ENCODE data around the gene XPO4.

The XPO4 gene

DNA sequence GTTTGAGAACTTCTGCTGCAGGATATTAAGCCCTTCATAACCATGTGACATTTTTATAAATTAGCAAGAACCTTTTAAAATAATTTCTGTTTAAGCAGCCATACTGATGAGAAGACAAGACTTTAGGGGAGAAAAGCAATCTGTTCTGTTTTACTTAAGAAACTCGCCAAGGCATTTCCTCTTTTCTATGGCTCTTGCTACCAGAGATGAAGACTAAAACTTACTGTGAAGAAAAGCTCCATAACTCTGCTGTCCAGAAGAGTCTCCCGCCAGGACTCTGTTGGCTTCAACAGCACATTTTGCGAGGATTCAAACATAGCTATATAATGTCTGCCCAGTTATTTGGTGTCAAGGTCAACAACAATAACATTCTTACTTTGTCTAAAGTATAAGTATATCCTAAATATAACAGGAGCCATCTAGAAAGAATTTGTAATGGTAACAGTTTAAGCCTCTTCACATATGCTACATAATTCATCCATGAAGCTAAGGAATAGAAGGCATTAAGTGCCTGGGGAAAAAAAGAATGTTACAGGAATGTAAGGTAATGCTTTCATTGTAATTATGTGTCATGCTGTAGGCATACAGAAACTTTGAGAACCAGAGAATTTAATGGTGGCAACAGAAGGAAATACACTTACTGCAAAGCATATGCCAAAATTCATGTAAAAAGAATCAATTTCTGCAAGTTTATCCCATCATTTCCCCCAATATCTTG lies 75.5 kb downstream of the XPO4 start:
- Histone ChIP-seq H4K20me1 (ENCODE audit: insufficient read depth, low read length) (no peaks in the 10 kb centered on the region), H3K4me1 (ENCODE audit: low read length) (peaks cover 8% of the 10 kb centered on the region), H3K4me2 (ENCODE audit: low read length) (no peak overlapping the region), H3K4me3 (ENCODE audit: low read length) (no peak overlapping the region), H3K79me2 (ENCODE audit: low read length) (peaks cover 10% of the 10 kb centered on the region), H3K36me3 (replicated peaks; ENCODE audit: low read depth, low read length) (peaks cover 11% of the 10 kb centered on the region), H3K27me3 (ENCODE audit: low read depth, low read length) (no peaks in the 10 kb centered on the region), H3K27ac (ENCODE audit: low read length) (no peak overlapping the region), H3K9me3 (ENCODE audit: insufficient read depth, low read length) (no peaks in the 10 kb centered on the region), H3K9ac (ENCODE audit: low read length) (no peak overlapping the region), H2AFZ (ENCODE audit: low read depth, low read length) (no peak overlapping the region)
- TF ChIP-seq, protein P1, sequence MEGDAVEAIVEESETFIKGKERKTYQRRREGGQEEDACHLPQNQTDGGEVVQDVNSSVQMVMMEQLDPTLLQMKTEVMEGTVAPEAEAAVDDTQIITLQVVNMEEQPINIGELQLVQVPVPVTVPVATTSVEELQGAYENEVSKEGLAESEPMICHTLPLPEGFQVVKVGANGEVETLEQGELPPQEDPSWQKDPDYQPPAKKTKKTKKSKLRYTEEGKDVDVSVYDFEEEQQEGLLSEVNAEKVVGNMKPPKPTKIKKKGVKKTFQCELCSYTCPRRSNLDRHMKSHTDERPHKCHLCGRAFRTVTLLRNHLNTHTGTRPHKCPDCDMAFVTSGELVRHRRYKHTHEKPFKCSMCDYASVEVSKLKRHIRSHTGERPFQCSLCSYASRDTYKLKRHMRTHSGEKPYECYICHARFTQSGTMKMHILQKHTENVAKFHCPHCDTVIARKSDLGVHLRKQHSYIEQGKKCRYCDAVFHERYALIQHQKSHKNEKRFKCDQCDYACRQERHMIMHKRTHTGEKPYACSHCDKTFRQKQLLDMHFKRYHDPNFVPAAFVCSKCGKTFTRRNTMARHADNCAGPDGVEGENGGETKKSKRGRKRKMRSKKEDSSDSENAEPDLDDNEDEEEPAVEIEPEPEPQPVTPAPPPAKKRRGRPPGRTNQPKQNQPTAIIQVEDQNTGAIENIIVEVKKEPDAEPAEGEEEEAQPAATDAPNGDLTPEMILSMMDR (IDR thresholded peaks at IDR 0.05; ENCODE audit: low read depth, low read length) = no peak
- no peak for TF ChIP-seq EZH2phosphoT487 (IDR thresholded peaks at IDR 0.05; ENCODE audit: low read depth)

DNA sequence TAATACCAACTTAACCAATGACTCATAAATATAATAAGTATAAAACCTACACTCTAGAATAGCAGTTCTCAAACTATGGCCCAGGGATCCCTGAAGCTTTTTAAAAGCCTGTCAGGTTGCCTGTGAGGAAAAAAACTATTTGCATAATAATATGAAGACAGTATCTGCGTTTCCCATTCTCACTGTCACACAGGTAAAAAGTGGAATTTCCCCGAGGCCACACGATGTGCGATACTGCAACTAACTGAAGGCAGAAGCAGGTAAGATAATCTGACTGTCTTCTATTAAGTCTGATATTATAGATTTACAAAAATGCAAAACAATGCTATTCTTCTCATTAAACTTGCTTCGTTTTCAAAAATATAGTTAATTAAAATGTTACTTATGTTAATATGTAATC lies 76.2 kb downstream of the XPO4 start:
- Histone ChIP-seq H2AFZ (ENCODE audit: low read depth, low read length) (no peak overlapping the region), H3K27me3 (ENCODE audit: low read depth, low read length) (no peaks in the 10 kb centered on the region), H3K4me3 (ENCODE audit: low read length) (no peak overlapping the region), H3K9me3 (ENCODE audit: insufficient read depth, low read length) (no peaks in the 10 kb centered on the region), H4K20me1 (ENCODE audit: insufficient read depth, low read length) (no peaks in the 10 kb centered on the region), H3K9ac (ENCODE audit: low read length) (no peak overlapping the region), H3K36me3 (replicated peaks; ENCODE audit: low read depth, low read length) (peaks cover 14% of the 10 kb centered on the region), H3K4me2 (ENCODE audit: low read length) (no peak overlapping the region), H3K4me1 (ENCODE audit: low read length) (peaks cover 8% of the 10 kb centered on the region), H3K27ac (ENCODE audit: low read length) (no peak overlapping the region), H3K79me2 (ENCODE audit: low read length) (peaks cover 5% of the 10 kb centered on the region; the same call in 1 of the 2 replicates)
- TF ChIP-seq, protein P1 (IDR thresholded peaks at IDR 0.05; ENCODE audit: low read depth, low read length) = no peak
- TF ChIP-seq EZH2phosphoT487 (IDR thresholded peaks at IDR 0.05; ENCODE audit: low read depth) = no peak

DNA sequence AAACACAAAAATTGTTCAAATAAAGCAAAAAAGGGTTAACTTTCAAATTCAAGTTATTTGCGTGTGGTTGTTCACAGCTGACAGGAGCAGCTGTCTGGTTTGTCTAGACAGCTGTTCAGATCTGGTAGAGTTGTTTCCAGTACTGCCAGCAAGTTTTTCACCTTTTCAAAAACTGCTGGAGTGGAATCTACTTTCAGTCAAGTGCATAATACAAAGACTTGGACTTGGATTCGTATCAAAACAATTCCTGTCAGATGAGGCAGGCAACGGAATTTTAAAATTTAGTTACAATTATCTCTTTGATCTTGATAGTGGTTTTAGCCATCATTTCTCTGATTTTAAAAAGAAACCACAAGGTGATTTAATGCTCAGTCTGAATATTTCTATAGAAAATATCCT lies 77.1 kb downstream of the XPO4 start:
- Histone ChIP-seq H3K27ac (ENCODE audit: low read length) (no peak overlapping the region), H3K4me3 (ENCODE audit: low read length) (no peak overlapping the region), H3K79me2 (ENCODE audit: low read length) (peaks cover 5% of the 10 kb centered on the region; the same call in 1 of the 2 replicates), H3K4me2 (ENCODE audit: low read length) (no peak overlapping the region), H3K9ac (ENCODE audit: low read length) (no peak overlapping the region), H3K9me3 (ENCODE audit: insufficient read depth, low read length) (no peaks in the 10 kb centered on the region), H3K4me1 (ENCODE audit: low read length) (peaks cover 8% of the 10 kb centered on the region), H3K36me3 (replicated peaks; ENCODE audit: low read depth, low read length) (peaks cover 22% of the 10 kb centered on the region), H3K27me3 (ENCODE audit: low read depth, low read length) (no peaks in the 10 kb centered on the region), H4K20me1 (ENCODE audit: insufficient read depth, low read length) (0 out of 2 replicates have a peak, but pooled peaks cover 4% of the 10 kb centered on the region), H2AFZ (ENCODE audit: low read depth, low read length) (no peak overlapping the region)
- TF ChIP-seq, protein P1 (IDR thresholded peaks at IDR 0.05; ENCODE audit: low read depth, low read length) = no peak
- no peak for TF ChIP-seq EZH2phosphoT487 (IDR thresholded peaks at IDR 0.05; ENCODE audit: low read depth)

DNA sequence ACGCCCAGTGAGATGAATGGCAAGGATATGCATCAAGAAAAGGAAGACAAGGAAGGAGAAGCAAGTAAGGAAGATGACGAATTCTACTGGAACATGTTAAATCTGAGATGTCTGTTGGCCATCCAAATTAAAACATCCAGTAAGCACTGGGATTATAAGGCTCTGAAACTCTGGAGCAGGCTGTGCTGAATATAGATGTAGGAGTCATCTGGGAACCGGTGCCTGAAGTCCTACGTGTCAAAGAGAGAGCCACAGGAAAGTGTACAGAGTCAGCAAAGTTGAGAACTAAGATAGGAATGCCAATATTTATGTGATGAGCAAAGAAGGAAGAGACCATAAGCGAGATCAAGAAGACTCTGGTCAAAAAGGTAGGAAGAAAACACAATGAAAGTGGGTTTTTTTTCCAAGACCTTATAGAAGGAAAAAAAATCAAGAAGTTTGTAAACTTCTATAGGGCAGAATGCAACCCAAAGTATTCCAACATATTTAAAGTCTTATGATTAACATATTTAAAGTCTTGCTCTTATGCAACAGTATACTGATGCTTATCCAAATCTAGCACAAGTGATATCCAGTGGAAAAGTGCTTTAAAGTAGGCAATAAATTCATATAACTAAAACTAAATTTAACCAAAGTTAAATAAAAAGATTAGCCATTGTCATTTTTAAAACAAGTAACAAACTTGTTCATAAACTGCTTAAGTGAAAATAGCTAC lies 77.6 kb downstream of the XPO4 start:
- Histone ChIP-seq H4K20me1 (ENCODE audit: insufficient read depth, low read length) (0 out of 2 replicates have a peak, but pooled peaks cover 4% of the 10 kb centered on the region), H3K36me3 (replicated peaks; ENCODE audit: low read depth, low read length) (peaks cover 26% of the 10 kb centered on the region), H3K9me3 (ENCODE audit: insufficient read depth, low read length) (no peaks in the 10 kb centered on the region), H3K27ac (ENCODE audit: low read length) (no peak overlapping the region), H3K9ac (ENCODE audit: low read length) (no peak overlapping the region), H3K27me3 (ENCODE audit: low read depth, low read length) (no peaks in the 10 kb centered on the region), H3K4me3 (ENCODE audit: low read length) (no peak overlapping the region), H3K4me2 (ENCODE audit: low read length) (no peak overlapping the region), H2AFZ (ENCODE audit: low read depth, low read length) (no peak overlapping the region), H3K4me1 (ENCODE audit: low read length) (peaks cover 8% of the 10 kb centered on the region), H3K79me2 (ENCODE audit: low read length) (peaks cover 8% of the 10 kb centered on the region; the same call in 1 of the 2 replicates)
- no peak for TF ChIP-seq EZH2phosphoT487 (IDR thresholded peaks at IDR 0.05; ENCODE audit: low read depth)

All from OCI-LY3 (cell line).